GM19099 (cell line): ENCODE results near the gene REL.
A peak's percentile ranks its signal among the peaks of the same experiment; 100 is the strongest.

ENCODE experiments used
- POLR2A ChIP-seq: IDR thresholded peaks from 3 replicates; pipeline ENCODE4 v1.6.1; 2011; ENCODE audit warnings: low read depth; ENCODE audit not compliant: insufficient read length; ENCODE audit errors: extremely low read depth

Gene REL

GRCh38 chr2:60855989-60856669 lies 25.2 kb upstream of the REL start:
- no peak for TF ChIP-seq POLR2A

DNA sequence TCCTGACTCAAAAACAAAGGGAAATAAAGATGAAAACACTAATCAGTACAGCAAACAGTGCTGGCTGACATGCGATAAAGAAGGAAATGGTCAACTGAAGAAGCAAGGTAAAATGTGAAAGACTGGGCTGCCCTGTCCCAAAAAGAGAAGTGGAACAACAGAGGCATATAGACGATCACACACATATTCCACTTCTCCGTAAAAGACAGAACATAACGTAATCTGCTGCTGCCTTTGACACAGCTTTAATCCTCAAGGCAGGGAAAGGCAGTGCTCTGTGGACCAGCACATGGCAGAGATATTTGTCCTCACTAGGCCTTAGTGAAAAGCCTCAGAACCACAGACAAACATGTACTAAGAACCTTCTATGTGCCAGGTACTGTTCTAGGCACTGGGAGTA lies 24.3 kb upstream of the REL start:
- TF ChIP-seq POLR2A: no peak

- TF ChIP-seq POLR2A: no peak
Measured at GRCh38 chr2:60858897-60859311, 22.5 kb upstream of the REL start.

- no peak for TF ChIP-seq POLR2A
Measured at GRCh38 chr2:60861736-60862135, 19.6 kb upstream of the REL start.

GRCh38 chr2:60862642-60863041 lies 18.7 kb upstream of the REL start:
- TF ChIP-seq POLR2A: no peak

- TF ChIP-seq POLR2A: no peak
Measured at GRCh38 chr2:60867007-60867406, 14.4 kb upstream of the REL start.

DNA sequence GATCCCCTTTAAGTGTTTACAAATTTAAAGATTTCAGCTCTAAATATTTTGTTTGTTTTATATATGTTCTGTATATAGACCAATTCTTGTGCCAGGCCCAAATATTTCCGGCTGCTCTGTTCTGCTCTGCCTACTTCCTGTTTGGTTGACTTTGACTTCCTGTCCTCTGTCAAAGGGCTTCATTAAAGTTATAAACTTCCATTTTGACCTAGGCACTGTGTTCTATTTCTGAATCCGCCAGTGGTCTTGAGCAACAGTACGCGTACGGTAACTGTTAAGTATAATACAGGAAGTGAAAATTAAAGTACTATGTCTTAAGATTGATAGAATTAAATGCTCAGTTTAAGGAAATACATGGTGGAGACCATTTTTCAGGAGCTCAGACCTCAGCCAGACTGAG lies 13.5 kb upstream of the REL start:
- no peak for TF ChIP-seq POLR2A

GRCh38 chr2:60868589-60869273 lies 12.6 kb upstream of the REL start:
- no peak for TF ChIP-seq POLR2A

DNA sequence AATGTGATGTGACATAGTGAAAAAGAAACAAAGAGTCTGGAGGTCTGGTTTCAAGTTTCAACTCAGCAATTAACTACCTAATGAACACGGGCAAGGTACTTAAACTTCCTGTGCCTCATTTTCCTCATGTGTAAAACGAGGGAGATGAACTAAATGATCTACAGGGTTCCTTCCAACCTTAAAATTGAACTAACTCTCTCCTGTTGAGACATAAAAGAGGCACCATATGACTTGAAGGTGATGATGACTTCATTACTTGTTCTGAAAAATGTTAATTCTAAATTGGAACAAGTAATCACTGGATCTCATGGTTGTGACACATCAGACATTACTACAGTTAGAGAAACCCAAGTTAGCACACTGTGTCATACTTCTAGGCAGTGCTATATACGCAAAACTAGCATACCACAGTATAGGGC lies 8.9 kb upstream of the REL start:
- no peak for TF ChIP-seq POLR2A

DNA sequence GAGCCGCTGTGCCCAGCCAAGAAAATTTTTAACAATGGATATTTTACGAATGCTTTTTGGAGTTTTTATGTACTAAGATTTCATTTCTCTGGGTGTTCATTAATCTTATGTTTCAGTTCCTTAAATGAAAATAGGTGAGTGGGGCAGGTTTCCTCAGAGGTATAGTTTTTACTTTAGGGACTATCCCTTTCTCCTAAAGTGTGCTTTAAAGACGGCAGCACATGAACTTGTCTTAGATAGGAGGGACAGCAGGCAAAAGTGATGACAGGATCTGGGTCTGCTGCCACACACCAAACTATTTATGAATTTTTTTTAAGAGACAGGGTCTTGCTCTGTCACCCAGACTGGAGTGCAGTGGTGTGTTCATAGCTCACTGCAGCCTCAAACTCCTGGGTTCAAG lies 8.0 kb upstream of the REL start:
- TF ChIP-seq POLR2A: no peak

- no peak for TF ChIP-seq POLR2A
Measured at GRCh38 chr2:60875520-60875919, 5.9 kb upstream of the REL start.

DNA sequence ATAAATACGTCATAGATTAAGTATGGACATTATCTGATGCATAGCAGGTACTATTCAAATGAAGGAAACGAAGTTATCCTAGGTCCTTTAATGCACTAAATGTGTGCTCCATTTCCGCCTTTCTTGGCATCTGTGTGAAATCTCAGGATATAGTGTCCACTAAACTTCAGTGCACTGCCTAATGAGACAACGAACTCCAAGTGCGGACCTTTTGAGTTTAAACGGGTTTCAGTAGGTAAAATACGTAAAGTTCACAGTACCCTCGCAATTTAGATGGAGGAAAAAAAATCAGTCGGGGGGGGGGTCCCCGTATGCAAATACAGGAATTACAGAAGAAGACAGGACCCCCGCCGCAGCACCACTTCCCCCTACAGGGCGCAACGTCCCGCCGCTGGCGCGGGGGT lies 729 bp upstream of the REL start:
- TF ChIP-seq POLR2A: no peak

DNA sequence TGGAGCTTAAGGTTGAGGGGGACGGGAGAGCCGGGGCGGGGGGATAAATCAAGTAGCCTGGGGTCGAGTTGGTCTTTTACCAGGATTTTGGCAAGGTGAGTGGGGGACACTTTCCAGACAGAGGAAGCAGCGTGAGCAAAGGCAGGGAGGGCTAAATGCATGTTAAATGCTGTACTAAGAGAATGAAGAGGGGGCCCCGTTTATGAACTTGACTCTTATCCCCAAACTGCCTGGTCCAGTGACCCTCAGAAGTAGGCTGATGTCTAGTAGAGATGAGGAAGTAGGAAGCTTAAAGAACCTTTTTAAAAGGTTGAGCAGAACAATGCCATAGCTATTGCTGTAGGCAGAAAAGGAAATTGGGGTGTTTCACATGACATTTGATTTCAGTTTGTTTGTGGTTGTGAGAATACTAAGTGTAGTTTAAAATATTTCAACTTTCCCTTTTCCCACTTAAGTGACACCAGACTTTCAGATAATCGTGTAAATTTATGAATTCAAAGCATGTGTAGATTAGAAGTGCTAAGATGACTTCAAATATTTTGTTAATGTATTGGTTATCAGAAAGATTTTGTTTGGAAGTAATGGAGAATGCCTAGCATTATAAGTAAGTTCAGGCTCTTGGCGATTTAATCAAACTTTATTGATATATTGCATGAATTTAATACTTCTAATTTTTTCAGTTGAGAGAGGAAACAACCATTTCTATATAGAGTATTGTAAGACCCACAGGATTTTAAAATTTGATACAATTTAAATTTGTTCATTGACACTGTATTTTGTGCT lies 1.8 kb downstream of the REL start:
- TF ChIP-seq POLR2A: peak; percentile 65

DNA sequence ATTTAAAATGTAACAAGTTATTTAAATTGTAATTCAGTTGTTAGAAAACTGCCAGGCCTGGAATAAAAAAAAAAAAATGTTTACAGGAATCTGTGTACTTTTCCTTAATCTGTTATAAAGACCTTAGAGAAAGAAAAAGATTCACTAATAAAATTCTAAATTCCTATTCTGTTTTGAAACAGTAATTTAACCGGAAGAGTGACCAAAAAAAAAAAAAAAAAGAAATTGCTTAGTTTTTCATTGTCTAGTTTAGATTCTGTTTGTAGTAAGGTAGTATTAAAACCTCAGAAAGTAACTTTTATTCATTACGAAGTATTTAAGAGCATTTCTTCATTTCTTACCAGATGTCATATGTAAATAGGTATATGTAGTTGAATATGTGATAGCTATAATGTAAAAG lies 2.5 kb downstream of the REL start:
- TF ChIP-seq POLR2A: no peak

- TF ChIP-seq POLR2A: no peak
Measured at GRCh38 chr2:60884800-60885199, 3.4 kb downstream of the REL start.

DNA sequence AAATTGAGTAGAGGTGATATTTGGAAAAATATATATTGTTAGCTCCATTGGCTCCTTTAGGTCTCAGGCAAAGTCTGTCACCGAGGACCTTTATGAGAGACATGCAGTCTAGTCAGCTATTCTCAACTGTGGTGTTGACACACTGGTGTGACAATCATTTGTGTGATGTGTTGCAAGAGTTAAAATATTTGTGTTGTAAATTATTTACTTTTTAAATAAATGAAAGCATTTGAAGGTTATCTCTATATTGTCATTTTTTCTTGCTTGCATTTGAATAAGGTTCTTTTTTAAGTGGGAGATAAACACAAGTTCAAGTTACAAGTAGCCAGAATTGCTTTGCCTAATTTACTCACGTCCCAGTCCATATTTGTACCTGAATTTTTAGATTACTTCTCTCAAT lies 4.3 kb downstream of the REL start:
- TF ChIP-seq POLR2A: no peak

- TF ChIP-seq POLR2A: no peak
Measured at GRCh38 chr2:60886991-60887390, 5.6 kb downstream of the REL start.

DNA sequence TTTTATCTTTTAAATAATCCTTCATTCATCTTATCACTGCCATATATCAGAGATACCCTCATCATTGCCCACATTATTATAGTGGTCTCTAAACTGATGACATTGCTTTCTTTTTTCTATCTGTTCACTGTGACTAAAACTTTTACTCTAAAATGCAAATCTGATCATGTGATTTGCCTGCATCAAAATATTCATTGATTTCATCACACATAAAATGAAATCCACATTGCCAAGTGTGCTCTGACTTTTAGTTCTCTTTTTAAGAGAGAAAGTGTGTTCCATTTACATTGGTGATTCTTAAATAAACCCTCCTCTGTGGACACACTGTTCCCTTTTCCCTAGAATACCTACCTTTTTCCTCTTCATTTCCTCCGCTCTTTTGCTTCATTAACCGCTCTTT lies 7.5 kb downstream of the REL start:
- no peak for TF ChIP-seq POLR2A
